GM19463 (cell line): ENCODE measurements around the gene SFXN4.

Source experiments
- ATAC-seq: cut with Tn5 transposase; IDR thresholded peaks from one replicate; pipeline ENCODE4 v1.9.1; 2021; ENCODE audit warnings: mild to moderate bottlenecking, moderate library complexity; ENCODE audit not compliant: unreplicated experiment

Gene SFXN4

GRCh38 chr10:119165171-119166117 lies at the start of gene SFXN4:
Gene SFXN4, minus strand, starts transcription at chr10:119165714. Its CDS starts 67 bp downstream, at chr10:119165647.
- peak; percentile 94 for ATAC-seq

- ATAC-seq: no peak
Measured at GRCh38 chr10:119211625-119212441, 46.3 kb upstream of the SFXN4 start.

GRCh38 chr10:119211176-119211575 lies 45.7 kb upstream of the SFXN4 start:
- ATAC-seq: no peak

GRCh38 chr10:119210633-119211032 lies 45.1 kb upstream of the SFXN4 start:
- ATAC-seq: no peak

GRCh38 chr10:119209736-119210355 lies 44.3 kb upstream of the SFXN4 start:
- no peak for ATAC-seq

- ATAC-seq: no peak
Measured at GRCh38 chr10:119209035-119209735, 43.7 kb upstream of the SFXN4 start.

- no peak for ATAC-seq
Measured at GRCh38 chr10:119208553-119208940, 43.0 kb upstream of the SFXN4 start.

- ATAC-seq: no peak
Measured at GRCh38 chr10:119207713-119208552, 42.4 kb upstream of the SFXN4 start.

- peak; percentile 76 for ATAC-seq
Measured at GRCh38 chr10:119207366-119207666, 41.8 kb upstream of the SFXN4 start, which contains the start of gene GRK5. Gene GRK5, plus strand, starts transcription at chr10:119207571. Its CDS starts 347 bp downstream, at chr10:119207918.

GRCh38 chr10:119206603-119207365 lies 41.3 kb upstream of the SFXN4 start:
- ATAC-seq: peak; percentile 54

- ATAC-seq: no peak
Measured at GRCh38 chr10:119205894-119206602, 40.5 kb upstream of the SFXN4 start.

GRCh38 chr10:119203006-119203405 lies 37.5 kb upstream of the SFXN4 start:
- ATAC-seq: no peak

GRCh38 chr10:119201233-119201632 lies 35.7 kb upstream of the SFXN4 start:
- no peak for ATAC-seq

- ATAC-seq: no peak
Measured at GRCh38 chr10:119199231-119199992, 33.9 kb upstream of the SFXN4 start.

- ATAC-seq: no peak
Measured at GRCh38 chr10:119198438-119198837, 32.9 kb upstream of the SFXN4 start.

- no peak for ATAC-seq
Measured at GRCh38 chr10:119197921-119198320, 32.4 kb upstream of the SFXN4 start.

GRCh38 chr10:119191881-119192280 lies 26.4 kb upstream of the SFXN4 start:
- ATAC-seq: no peak
